ENCODE data around the gene C14orf180. TPM values are rescaled to one million over a fixed set of nuclear protein-coding genes. Genes with fewer than 3 reads are reported as not detected.

Gene C14orf180
- total RNA-seq, 1 experiment from 2014 or later: not detected

- H3K4me3 ChIP-seq: no peak overlapping the region
- peaks cover 31% of the 10 kb centered on the region for H3K27me3 ChIP-seq (replicated peaks)
- no peaks in the 10 kb centered on the region for H3K9me3 ChIP-seq (replicated peaks)
- H3K4me1 ChIP-seq (replicated peaks): no peaks in the 10 kb centered on the region
- H3K27ac ChIP-seq: no peak overlapping the region
- no peaks in the 10 kb centered on the region for H3K36me3 ChIP-seq
- DNase-seq (ENCODE audit: low read depth in 1 of 2, low spot score in 2 of 2): no peak
Measured at GRCh38 chr14:104584557-104584956, 5.0 kb downstream of the C14orf180 start.

GRCh38 chr14:104585966-104586697 lies 6.6 kb downstream of the C14orf180 start:
- no peak for DNase-seq (ENCODE audit: low read depth in 1 of 2, low spot score in 2 of 2)
- H3K36me3 ChIP-seq: no peaks in the 10 kb centered on the region
- H3K4me3 ChIP-seq: no peak overlapping the region
- no peak overlapping the region for H3K27ac ChIP-seq
- H3K4me1 ChIP-seq (replicated peaks): no peaks in the 10 kb centered on the region
- no peaks in the 10 kb centered on the region for H3K9me3 ChIP-seq (replicated peaks)
- H3K27me3 ChIP-seq (replicated peaks): peaks cover 21% of the 10 kb centered on the region

GRCh38 chr14:104586832-104587620 lies 7.5 kb downstream of the C14orf180 start:
- no peak for DNase-seq (ENCODE audit: low read depth in 1 of 2, low spot score in 2 of 2)
- H3K4me1 ChIP-seq (replicated peaks): no peaks in the 10 kb centered on the region

GRCh38 chr14:104587641-104588040 lies 8.1 kb downstream of the C14orf180 start:
- no peak for DNase-seq (ENCODE audit: low read depth in 1 of 2, low spot score in 2 of 2)
- no peak overlapping the region for H3K4me3 ChIP-seq
- no peaks in the 10 kb centered on the region for H3K4me1 ChIP-seq (replicated peaks)
- H3K36me3 ChIP-seq: no peaks in the 10 kb centered on the region
- peaks cover 6% of the 10 kb centered on the region for H3K27me3 ChIP-seq (replicated peaks)
- H3K27ac ChIP-seq: no peak overlapping the region
- H3K9me3 ChIP-seq (replicated peaks): no peaks in the 10 kb centered on the region

More at GRCh38 chr14:104586832-104587620, 7.5 kb downstream of the C14orf180 start:
- H3K9me3 ChIP-seq (replicated peaks): no peaks in the 10 kb centered on the region
- no peak overlapping the region for H3K4me3 ChIP-seq
- peaks cover 12% of the 10 kb centered on the region for H3K27me3 ChIP-seq (replicated peaks)
- no peak overlapping the region for H3K27ac ChIP-seq
- no peaks in the 10 kb centered on the region for H3K36me3 ChIP-seq

- Histone ChIP-seq H3K27ac (no peak overlapping the region), H3K9me3 (replicated peaks) (no peaks in the 10 kb centered on the region), H3K4me3 (no peak overlapping the region), H3K4me1 (replicated peaks) (no peaks in the 10 kb centered on the region), H3K36me3 (no peaks in the 10 kb centered on the region), H3K27me3 (replicated peaks) (peaks cover 2% of the 10 kb centered on the region; the same call in 1 of the 2 replicates)
- DNase-seq (ENCODE audit: low read depth in 1 of 2, low spot score in 2 of 2): no peak
Measured at GRCh38 chr14:104588066-104588857, 8.7 kb downstream of the C14orf180 start.

GRCh38 chr14:104589338-104590195 lies 10.0 kb downstream of the C14orf180 start:
- H3K4me1 ChIP-seq (replicated peaks): no peaks in the 10 kb centered on the region
- no peak overlapping the region for H3K27ac ChIP-seq
- DNase-seq (ENCODE audit: low read depth in 1 of 2, low spot score in 2 of 2): no peak
- H3K36me3 ChIP-seq: no peaks in the 10 kb centered on the region
- H3K9me3 ChIP-seq (replicated peaks): no peaks in the 10 kb centered on the region
- H3K4me3 ChIP-seq: no peak overlapping the region
- no peaks in the 10 kb centered on the region; the same call in 1 of the 2 replicates for H3K27me3 ChIP-seq (replicated peaks)

GRCh38 chr14:104590240-104590965 lies 10.8 kb downstream of the C14orf180 start:
- H3K27ac ChIP-seq: no peak overlapping the region
- H3K4me3 ChIP-seq: no peak overlapping the region
- no peaks in the 10 kb centered on the region for H3K9me3 ChIP-seq (replicated peaks)
- no peaks in the 10 kb centered on the region for H3K4me1 ChIP-seq (replicated peaks)
- DNase-seq (ENCODE audit: low read depth in 1 of 2, low spot score in 2 of 2): no peak
- H3K36me3 ChIP-seq: no peaks in the 10 kb centered on the region
- H3K27me3 ChIP-seq (replicated peaks): no peaks in the 10 kb centered on the region; the same call in 1 of the 2 replicates

- Histone ChIP-seq H3K9me3 (replicated peaks) (no peaks in the 10 kb centered on the region), H3K36me3 (no peaks in the 10 kb centered on the region), H3K27me3 (replicated peaks) (no peaks in the 10 kb centered on the region; the same call in 1 of the 2 replicates), H3K27ac (no peak overlapping the region), H3K4me3 (no peak overlapping the region), H3K4me1 (replicated peaks) (no peaks in the 10 kb centered on the region)
- no peak for DNase-seq (ENCODE audit: low read depth in 1 of 2, low spot score in 2 of 2)
Measured at GRCh38 chr14:104591031-104591430, 11.5 kb downstream of the C14orf180 start.

GRCh38 chr14:104591506-104592291 lies 12.1 kb downstream of the C14orf180 start:
- no peak for DNase-seq (ENCODE audit: low read depth in 1 of 2, low spot score in 2 of 2)
- H3K9me3 ChIP-seq (replicated peaks): no peaks in the 10 kb centered on the region
- H3K4me3 ChIP-seq: no peak overlapping the region
- H3K27me3 ChIP-seq (replicated peaks): no peaks in the 10 kb centered on the region; the same call in 1 of the 2 replicates
- no peaks in the 10 kb centered on the region for H3K36me3 ChIP-seq
- H3K4me1 ChIP-seq (replicated peaks): no peaks in the 10 kb centered on the region
- H3K27ac ChIP-seq: no peak overlapping the region

- H3K27ac ChIP-seq: no peak overlapping the region
- H3K9me3 ChIP-seq (replicated peaks): no peaks in the 10 kb centered on the region
- H3K4me3 ChIP-seq: no peak overlapping the region
- no peaks in the 10 kb centered on the region for H3K4me1 ChIP-seq (replicated peaks)
- H3K27me3 ChIP-seq (replicated peaks): no peaks in the 10 kb centered on the region; the same call in 1 of the 2 replicates
- no peaks in the 10 kb centered on the region for H3K36me3 ChIP-seq
- DNase-seq (ENCODE audit: low read depth in 1 of 2, low spot score in 2 of 2): no peak
Measured at GRCh38 chr14:104592292-104592672, 12.7 kb downstream of the C14orf180 start.

GRCh38 chr14:104592785-104593184 lies 13.2 kb downstream of the C14orf180 start:
- no peaks in the 10 kb centered on the region for H3K36me3 ChIP-seq
- H3K27me3 ChIP-seq (replicated peaks): no peaks in the 10 kb centered on the region; the same call in 1 of the 2 replicates
- no peak for DNase-seq (ENCODE audit: low read depth in 1 of 2, low spot score in 2 of 2)
- no peak overlapping the region for H3K4me3 ChIP-seq
- H3K9me3 ChIP-seq (replicated peaks): no peaks in the 10 kb centered on the region
- H3K27ac ChIP-seq: no peak overlapping the region
- H3K4me1 ChIP-seq (replicated peaks): no peaks in the 10 kb centered on the region

GRCh38 chr14:104593241-104593701 lies 13.7 kb downstream of the C14orf180 start:
- Histone ChIP-seq H3K4me3 (no peak overlapping the region), H3K27me3 (replicated peaks) (no peaks in the 10 kb centered on the region; the same call in 1 of the 2 replicates), H3K36me3 (no peaks in the 10 kb centered on the region), H3K27ac (no peak overlapping the region), H3K4me1 (replicated peaks) (no peaks in the 10 kb centered on the region), H3K9me3 (replicated peaks) (no peaks in the 10 kb centered on the region)
- DNase-seq (ENCODE audit: low read depth in 1 of 2, low spot score in 2 of 2): no peak

Data from SJSA1 (cell line).